GM18526 (cell line): Measurements from ENCODE around the gene TADA2B.

Experiments used
- POLR2A ChIP-seq: IDR thresholded peaks from 3 replicates; pipeline ENCODE4 v1.6.1; 2011; ENCODE audit not compliant: insufficient read length; ENCODE audit errors: extremely low read depth

Gene TADA2B

DNA sequence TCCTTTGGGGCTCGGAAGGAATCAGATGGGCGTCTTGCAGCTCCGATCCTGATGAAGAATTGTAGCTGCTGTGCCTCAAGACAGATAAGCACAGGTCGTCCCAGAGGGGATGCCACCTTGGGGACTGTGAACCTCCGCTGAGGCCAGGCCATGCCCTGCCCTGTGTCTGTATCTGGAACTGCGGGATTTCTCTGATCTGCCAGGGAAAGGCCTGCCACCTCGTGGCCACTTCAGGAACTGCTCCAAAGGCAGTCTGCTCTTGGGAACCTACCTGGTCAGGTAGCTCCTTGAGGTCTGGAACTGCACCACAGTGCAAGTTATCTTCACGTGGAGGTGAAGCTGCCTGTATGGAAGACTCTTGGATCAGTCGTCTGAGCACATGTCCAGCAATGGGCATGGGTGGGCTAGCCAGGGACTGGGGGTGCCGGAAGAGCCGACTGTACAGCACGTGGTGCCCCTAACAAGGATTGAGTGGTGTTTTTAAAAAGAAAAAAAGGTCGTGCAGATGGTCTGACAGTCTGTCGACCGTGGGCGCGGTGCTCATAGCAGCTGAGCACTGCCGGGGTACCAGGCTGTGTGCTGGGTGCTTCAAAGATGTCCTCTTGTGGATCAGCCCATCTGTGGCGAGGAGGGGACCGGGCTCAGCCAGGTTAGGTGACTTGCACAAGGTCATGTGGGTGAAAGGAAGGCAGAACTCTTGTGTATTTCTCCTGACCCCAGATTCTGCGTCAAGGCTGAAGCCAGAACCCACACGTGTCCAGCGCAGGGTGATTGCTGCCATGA lies 27.7 kb downstream of the TADA2B start:
- TF ChIP-seq POLR2A, result no peak

GRCh38 chr4:7073059-7073458 lies 29.9 kb downstream of the TADA2B start:
- TF ChIP-seq POLR2A, result no peak

DNA sequence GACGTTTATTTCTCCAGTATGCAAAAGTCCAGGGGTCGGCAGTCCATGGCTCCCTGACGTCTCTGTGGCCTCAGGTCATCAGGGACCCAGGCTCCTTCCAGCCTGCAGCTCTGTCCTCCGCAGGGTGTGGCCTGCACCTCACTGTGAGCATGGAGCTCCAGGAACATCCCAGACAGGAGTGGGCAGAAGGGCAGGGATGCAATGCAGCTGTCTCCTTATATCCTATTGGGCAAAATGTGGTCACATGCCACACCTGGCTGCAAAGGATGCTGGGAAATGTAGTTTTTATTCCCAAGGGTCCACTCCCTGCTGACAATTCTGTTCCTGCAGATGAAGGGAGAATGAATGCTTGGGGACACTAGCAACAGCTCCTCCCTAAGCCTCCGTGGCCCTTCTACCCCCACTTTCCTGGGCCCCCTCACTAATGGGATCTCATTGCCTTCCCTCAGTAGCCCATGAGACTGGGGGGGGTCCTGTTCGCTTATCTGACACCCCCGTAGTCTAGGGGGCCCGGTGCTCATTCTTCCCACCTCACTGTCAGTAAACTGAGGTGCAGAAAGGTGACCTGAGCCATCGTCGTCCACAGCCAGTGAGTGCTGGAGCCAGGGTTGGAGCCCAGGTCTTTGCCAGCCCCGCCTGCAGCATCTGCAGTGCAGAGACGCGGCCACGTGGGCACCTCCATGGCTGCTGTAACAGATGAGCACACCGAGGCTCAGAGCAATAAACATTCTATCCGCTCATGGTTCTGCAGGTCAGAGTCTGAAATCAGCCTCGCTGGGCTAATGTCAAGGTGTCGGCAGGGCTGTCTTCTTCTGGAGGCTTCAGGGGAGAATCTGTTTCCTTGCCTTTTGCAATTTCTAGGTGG lies 30.6 kb downstream of the TADA2B start:
- no peak for TF ChIP-seq POLR2A

- TF ChIP-seq POLR2A, result no peak
Measured at GRCh38 chr4:7074426-7074825, 31.3 kb downstream of the TADA2B start.

GRCh38 chr4:7075962-7076695 lies 33.0 kb downstream of the TADA2B start:
- no peak for TF ChIP-seq POLR2A

GRCh38 chr4:7076696-7077082 lies 33.5 kb downstream of the TADA2B start:
- TF ChIP-seq POLR2A, result no peak

DNA sequence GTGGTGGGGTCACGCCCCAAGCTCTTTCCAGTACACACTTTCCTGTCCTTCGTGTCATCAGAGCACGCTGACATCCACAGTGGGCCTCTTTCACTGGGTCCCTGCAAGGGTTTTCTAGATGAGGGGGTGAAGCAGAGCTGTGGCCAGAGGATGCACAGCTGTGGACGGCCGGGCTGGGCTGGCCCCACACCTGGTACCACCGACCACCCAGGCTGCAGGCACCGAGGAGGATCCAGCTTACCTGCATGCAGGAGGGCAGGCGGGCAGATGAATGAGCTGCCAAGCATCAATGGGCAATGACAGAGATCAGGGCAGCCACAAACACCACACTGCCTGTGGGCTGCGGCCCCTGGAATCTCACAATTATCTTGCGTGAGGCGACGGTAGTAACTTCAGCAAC lies 34.2 kb downstream of the TADA2B start:
- TF ChIP-seq POLR2A, result no peak

DNA sequence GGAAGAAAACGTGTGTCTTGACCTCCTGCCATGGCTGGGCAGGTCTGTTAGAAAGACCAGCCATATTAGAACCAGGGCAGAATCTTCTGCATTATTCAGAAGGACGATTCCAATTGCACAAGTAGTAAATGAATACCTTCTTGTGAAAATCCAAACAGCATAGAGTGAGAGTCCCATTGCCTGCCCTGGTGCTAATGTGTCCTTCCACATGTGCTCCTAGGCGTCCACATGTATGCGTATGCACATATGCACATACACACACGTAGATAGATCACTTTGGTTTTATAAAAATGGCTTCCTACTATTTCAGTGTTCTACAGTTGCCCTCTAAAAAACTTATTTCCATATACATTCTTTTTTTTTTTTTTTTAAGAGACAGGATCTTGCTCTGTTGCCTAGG lies 34.9 kb downstream of the TADA2B start:
- no peak for TF ChIP-seq POLR2A

- TF ChIP-seq POLR2A, result no peak
Measured at GRCh38 chr4:7083597-7084563, 40.7 kb downstream of the TADA2B start.

DNA sequence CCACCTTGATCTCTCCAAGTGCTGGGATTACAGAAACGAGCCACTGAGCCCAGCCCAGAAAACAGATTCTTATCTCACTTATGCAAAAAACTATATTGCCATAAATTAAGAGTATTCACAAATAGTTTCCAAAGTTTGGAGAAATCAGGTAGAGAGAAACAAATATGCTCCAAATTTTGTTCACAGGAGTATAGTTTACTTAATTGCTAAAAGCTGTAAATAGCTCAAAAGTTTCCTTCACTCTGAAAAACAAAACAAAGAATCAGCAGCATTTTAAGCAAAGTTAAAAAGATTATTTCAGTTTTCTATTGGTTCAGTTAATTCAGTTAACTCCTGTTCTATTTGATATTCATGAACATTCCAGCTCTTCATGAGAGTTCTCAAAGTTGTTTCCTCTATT lies 43.2 kb downstream of the TADA2B start:
- no peak for TF ChIP-seq POLR2A

DNA sequence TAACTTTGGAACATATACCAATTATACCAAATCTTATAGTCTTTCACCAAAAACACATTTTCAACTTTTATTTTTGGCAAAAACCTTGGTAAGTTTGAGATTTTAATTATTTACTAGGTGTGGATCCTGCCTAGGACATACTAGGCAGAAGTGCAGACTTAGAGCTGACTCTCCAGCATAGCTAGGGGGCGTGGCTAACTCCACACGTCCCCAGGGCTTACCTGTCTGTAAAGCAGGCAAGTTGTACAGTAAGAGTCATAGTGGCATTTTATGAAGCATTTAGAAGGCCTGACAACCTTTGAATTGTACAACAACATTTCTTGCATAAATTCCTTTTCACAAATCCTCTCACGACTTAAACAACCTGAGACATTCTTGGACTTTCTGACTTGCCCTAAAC lies 43.9 kb downstream of the TADA2B start:
- TF ChIP-seq POLR2A, result no peak

- TF ChIP-seq POLR2A, result no peak
Measured at GRCh38 chr4:7089213-7089986, 46.2 kb downstream of the TADA2B start.

DNA sequence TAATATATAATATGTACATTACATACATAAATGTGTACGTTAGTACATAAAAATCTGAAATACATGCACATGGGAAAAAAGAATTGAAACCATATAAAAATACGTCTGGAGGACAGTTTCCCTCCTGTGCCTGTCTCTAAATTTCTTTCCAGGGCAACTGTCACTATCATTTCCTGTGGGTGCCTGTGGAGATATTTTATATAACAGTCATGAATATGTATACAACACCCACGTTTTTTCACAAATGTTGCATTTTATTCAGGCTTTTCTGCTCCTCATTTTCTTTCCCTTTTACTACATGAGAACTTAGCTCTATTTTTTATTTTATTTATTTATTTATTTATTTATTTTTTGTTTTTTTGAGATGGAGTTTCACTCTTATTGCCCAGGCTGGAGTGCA lies 48.9 kb downstream of the TADA2B start:
- TF ChIP-seq POLR2A, result no peak

- no peak for TF ChIP-seq POLR2A
Measured at GRCh38 chr4:7094916-7095315, 51.7 kb downstream of the TADA2B start.
